Measurements from ENCODE around the gene RO60.

RO60 gene

GRCh38 chr1:193104907-193105820, 45.8 kb downstream of the RO60 start, which contains the start of gene GLRX2:
TSS of gene GLRX2 (minus strand) at chr1:193105414. CDS start at chr1:193105382, 32 bp downstream.
- no peak for TF ChIP-seq CTCF (IDR thresholded peaks at IDR 0.05; ENCODE audit: low read depth, low read length, missing control alignments)

GRCh38 chr1:193105821-193106177, 46.4 kb downstream of the RO60 start:
- TF ChIP-seq CTCF (IDR thresholded peaks at IDR 0.05; ENCODE audit: low read depth, low read length, missing control alignments), result no peak
- H3K36me3 ChIP-seq (replicated peaks), result no peaks in the 10 kb centered on the region
- H3K4me3 ChIP-seq (ENCODE audit: low read depth, low read length), result peak overlapping the region; percentile 78
- DNase-seq, result no peak
- peak overlapping the region; percentile 93 for H3K27ac ChIP-seq
- H3K27me3 ChIP-seq (replicated peaks), result no peaks in the 10 kb centered on the region
- in situ Hi-C loops (cut with HindIII; ENCODE audit: low pct_ligation_motif_present, low sequenced_read_pairs), result no loop called here

More at GRCh38 chr1:193104907-193105820, 45.8 kb downstream of the RO60 start, which contains the start of gene GLRX2:
- Histone ChIP-seq H3K36me3 (replicated peaks) (peaks cover 3% of the 10 kb centered on the region), H3K4me3 (ENCODE audit: low read depth, low read length) (peak within 1 kb of the TSS; percentile 78), H3K27ac (peak within 1 kb of the TSS; percentile 93), H3K27me3 (replicated peaks) (no peaks in the 10 kb centered on the region)
- DNase-seq, result peak; percentile 82
- in situ Hi-C loops (cut with HindIII; ENCODE audit: low pct_ligation_motif_present, low sequenced_read_pairs), result no loop called here

- in situ Hi-C loops (cut with HindIII; ENCODE audit: low pct_ligation_motif_present, low sequenced_read_pairs), result no loop called here
- Histone ChIP-seq H3K36me3 (replicated peaks) (no peaks in the 10 kb centered on the region), H3K4me3 (ENCODE audit: low read depth, low read length) (no peak overlapping the region), H3K27me3 (replicated peaks) (no peaks in the 10 kb centered on the region), H3K27ac (no peak overlapping the region)
- no peak for TF ChIP-seq CTCF (IDR thresholded peaks at IDR 0.05; ENCODE audit: low read depth, low read length, missing control alignments)
- DNase-seq, result no peak
Observed at GRCh38 chr1:193108471-193108870, 49.1 kb downstream of the RO60 start.

Data from brain microvascular endothelial cell (primary cell).